Activated T-helper 2 cell treated with anti-CD3 and anti-CD28 coated beads, Interferon-gamma antibody, Interleukin-2, Interleukin-4, amounts not matched to agents 10 μg/mL and 5 μg/mL and 100 μg/mL, durations not matched to agents 14 hours and 24 hours and 36 hours (primary cell): ENCODE results near the gene CD2AP. TPM values are rescaled to one million over a fixed set of nuclear protein-coding genes. Genes with fewer than 3 reads are reported as not detected.
"Not testable (repeated sequence)": the region's sequence is repeated elsewhere in the genome, so short reads cannot be mapped to it uniquely, and the experiment has no call there.

Experiments
- DNase-seq: peaks from one replicate; pipeline ENCODE4 v3.0.0; 2021; ENCODE audit warnings: low spot score
- H3K27ac Mint-ChIP-seq: one replicate; pipeline ENCODE4 v1.8.0; 2021; ENCODE audit warnings: mixed read lengths
- H3K27me3 Mint-ChIP-seq: one replicate; pipeline ENCODE4 v1.8.0; 2021; ENCODE audit warnings: low read depth, mixed read lengths
- H3K36me3 Mint-ChIP-seq: one replicate; pipeline ENCODE4 v1.8.0; 2021; ENCODE audit warnings: low read depth, mixed read lengths
- H3K4me1 Mint-ChIP-seq: one replicate; pipeline ENCODE4 v1.8.0; 2021; ENCODE audit warnings: low read depth, mixed read lengths
- H3K4me3 Mint-ChIP-seq: one replicate; pipeline ENCODE4 v1.8.0; 2021; ENCODE audit warnings: low read depth, mild to moderate bottlenecking, moderate library complexity, mixed read lengths
- H3K9me3 Mint-ChIP-seq: one replicate; pipeline ENCODE4 v1.8.0; 2021; ENCODE audit warnings: mixed read lengths
- intact Hi-C: fragments of 100-400 bp; cut with micrococcal nuclease; formaldehyde crosslinking; loops from one replicate; pipeline ENCODE4 v1.15.1; 2023
- total RNA-seq: library from RNA; stranded (reverse); gene quantifications from 2 replicates; pipeline ENCODE4 v1.2.3, GENCODE V29; 2022

CD2AP gene
- total RNA-seq, 1 donor from 2014 or later, result 29.1 TPM

GRCh38 chr6:47621838-47622449 lies 144.4 kb downstream of the CD2AP start:
- no peak for DNase-seq
- Mint-ChIP-seq H3K9me3 (no peaks in the 10 kb centered on the region), H3K4me1 (peaks cover 2% of the 10 kb centered on the region), H3K27ac (no peak overlapping the region), H3K27me3 (no peaks in the 10 kb centered on the region), H3K36me3 (peaks cover 48% of the 10 kb centered on the region), H3K4me3 (no peak overlapping the region)
- intact Hi-C loops, result no loop called here

- DNase-seq, result no peak
- Mint-ChIP-seq H3K27me3 (no peaks in the 10 kb centered on the region), H3K36me3 (peaks cover 8% of the 10 kb centered on the region), H3K4me3 (no peak overlapping the region), H3K4me1 (peaks cover 4% of the 10 kb centered on the region), H3K9me3 (no peaks in the 10 kb centered on the region), H3K27ac (no peak overlapping the region)
- intact Hi-C loops, result no loop called here
These were observed 149.2 kb downstream of the CD2AP start for GRCh38 chr6:47626782-47627181.

GRCh38 chr6:47628448-47629272 lies 151.1 kb downstream of the CD2AP start:
- peaks cover 2% of the 10 kb centered on the region for H3K27me3 Mint-ChIP-seq
- no peaks in the 10 kb centered on the region for H3K9me3 Mint-ChIP-seq
- intact Hi-C loops, result no loop called here
- no peak overlapping the region for H3K4me3 Mint-ChIP-seq
- no peak overlapping the region for H3K27ac Mint-ChIP-seq
- no peak for DNase-seq
- peaks cover 8% of the 10 kb centered on the region for H3K4me1 Mint-ChIP-seq
- H3K36me3 Mint-ChIP-seq, result no peaks in the 10 kb centered on the region

- Mint-ChIP-seq H3K4me3 (no peak overlapping the region), H3K27me3 (peaks cover 2% of the 10 kb centered on the region), H3K4me1 (peaks cover 8% of the 10 kb centered on the region), H3K27ac (no peak overlapping the region), H3K36me3 (no peaks in the 10 kb centered on the region), H3K9me3 (no peaks in the 10 kb centered on the region)
- intact Hi-C loops, result no loop called here
- DNase-seq, result no peak
These were observed 152.4 kb downstream of the CD2AP start for GRCh38 chr6:47629954-47630353.

GRCh38 chr6:47630587-47630986 lies 153.0 kb downstream of the CD2AP start:
- intact Hi-C loops, result no loop called here
- peaks cover 2% of the 10 kb centered on the region for H3K27me3 Mint-ChIP-seq
- H3K4me1 Mint-ChIP-seq, result peaks cover 8% of the 10 kb centered on the region
- DNase-seq, result no peak
- no peaks in the 10 kb centered on the region for H3K9me3 Mint-ChIP-seq
- no peak overlapping the region for H3K27ac Mint-ChIP-seq
- no peak overlapping the region for H3K4me3 Mint-ChIP-seq
- no peaks in the 10 kb centered on the region for H3K36me3 Mint-ChIP-seq

- intact Hi-C loops, result loop anchor here (1.0 kb wide), 3 partner anchors 103 to 217 kb away; no protein-coding TSS in a partner anchor
- H3K27ac Mint-ChIP-seq, result no peak overlapping the region
- H3K27me3 Mint-ChIP-seq, result peaks cover 2% of the 10 kb centered on the region
- no peak for DNase-seq
- no peak overlapping the region for H3K4me3 Mint-ChIP-seq
- no peaks in the 10 kb centered on the region for H3K36me3 Mint-ChIP-seq
- H3K9me3 Mint-ChIP-seq, result no peaks in the 10 kb centered on the region
- peaks cover 8% of the 10 kb centered on the region for H3K4me1 Mint-ChIP-seq
These were observed 153.7 kb downstream of the CD2AP start for GRCh38 chr6:47631269-47631772.

GRCh38 chr6:47631797-47632196 lies 154.2 kb downstream of the CD2AP start:
- H3K4me3 Mint-ChIP-seq, result no peak overlapping the region
- H3K4me1 Mint-ChIP-seq, result peaks cover 8% of the 10 kb centered on the region
- DNase-seq, result no peak
- H3K27me3 Mint-ChIP-seq, result peaks cover 4% of the 10 kb centered on the region
- H3K27ac Mint-ChIP-seq, result no peak overlapping the region
- no peaks in the 10 kb centered on the region for H3K36me3 Mint-ChIP-seq
- intact Hi-C loops, result loop anchor here (1.0 kb wide), 3 partner anchors 103 to 217 kb away; no protein-coding TSS in a partner anchor
- H3K9me3 Mint-ChIP-seq, result no peaks in the 10 kb centered on the region

GRCh38 chr6:47633141-47633540 lies 155.6 kb downstream of the CD2AP start:
- no peaks in the 10 kb centered on the region for H3K9me3 Mint-ChIP-seq
- H3K27ac Mint-ChIP-seq, result no peak overlapping the region
- H3K27me3 Mint-ChIP-seq, result peaks cover 17% of the 10 kb centered on the region
- H3K36me3 Mint-ChIP-seq, result no peaks in the 10 kb centered on the region
- DNase-seq, result no peak
- intact Hi-C loops, result no loop called here
- H3K4me1 Mint-ChIP-seq, result peaks cover 8% of the 10 kb centered on the region
- no peak overlapping the region for H3K4me3 Mint-ChIP-seq

- Mint-ChIP-seq H3K4me3 (no peak overlapping the region), H3K27me3 (peaks cover 24% of the 10 kb centered on the region), H3K27ac (no peak overlapping the region), H3K36me3 (no peaks in the 10 kb centered on the region), H3K4me1 (peaks cover 8% of the 10 kb centered on the region), H3K9me3 (no peaks in the 10 kb centered on the region)
- intact Hi-C loops, result no loop called here
- DNase-seq, result no peak
These were observed 156.8 kb downstream of the CD2AP start for GRCh38 chr6:47634210-47635047.

- Mint-ChIP-seq H3K4me1 (no peaks in the 10 kb centered on the region), H3K27me3 (peaks cover 16% of the 10 kb centered on the region), H3K4me3 (no peak overlapping the region), H3K36me3 (no peaks in the 10 kb centered on the region), H3K9me3 (no peaks in the 10 kb centered on the region), H3K27ac (no peak overlapping the region)
- DNase-seq, result no peak
- intact Hi-C loops, result no loop called here
These were observed 169.1 kb downstream of the CD2AP start for GRCh38 chr6:47646689-47647088.

GRCh38 chr6:47647188-47647587 lies 169.6 kb downstream of the CD2AP start:
- Mint-ChIP-seq H3K9me3 (no peaks in the 10 kb centered on the region), H3K4me1 (no peaks in the 10 kb centered on the region), H3K4me3 (no peak overlapping the region), H3K27ac (no peak overlapping the region), H3K36me3 (no peaks in the 10 kb centered on the region), H3K27me3 (peaks cover 13% of the 10 kb centered on the region)
- intact Hi-C loops, result no loop called here
- no peak for DNase-seq

- H3K4me1 Mint-ChIP-seq, intact Hi-C loops, H3K27ac Mint-ChIP-seq: not testable (repeated sequence)
These were observed 170.0 kb downstream of the CD2AP start for GRCh38 chr6:47647626-47648025.

More at GRCh38 chr6:47647626-47648025, 170.0 kb downstream of the CD2AP start:
- not testable (repeated sequence) for H3K9me3 Mint-ChIP-seq, H3K27me3 Mint-ChIP-seq, H3K36me3 Mint-ChIP-seq, DNase-seq, H3K4me3 Mint-ChIP-seq
